ENCODE measurements around the gene ESR1.

DNA sequence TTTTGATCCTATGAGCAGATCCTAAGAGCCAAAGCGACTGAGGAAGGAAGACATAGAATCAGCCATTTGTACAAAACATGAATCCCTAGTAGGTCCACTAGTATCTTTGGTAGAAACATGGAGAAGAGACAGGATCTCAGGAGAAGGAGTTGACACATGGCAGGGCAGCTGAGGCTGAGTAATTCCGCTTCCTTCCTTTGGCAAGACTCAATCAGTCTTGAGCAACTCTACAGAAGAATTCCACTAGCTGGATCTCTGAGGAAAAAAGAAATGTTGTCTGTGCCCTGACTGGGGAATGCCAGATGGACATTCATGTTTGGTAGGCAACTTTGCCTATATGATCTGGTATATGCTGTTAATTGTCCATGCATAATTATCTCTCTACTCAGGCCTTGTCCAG lies 35.3 kb downstream of the ESR1 start:
- TF ChIP-seq, protein P1, sequence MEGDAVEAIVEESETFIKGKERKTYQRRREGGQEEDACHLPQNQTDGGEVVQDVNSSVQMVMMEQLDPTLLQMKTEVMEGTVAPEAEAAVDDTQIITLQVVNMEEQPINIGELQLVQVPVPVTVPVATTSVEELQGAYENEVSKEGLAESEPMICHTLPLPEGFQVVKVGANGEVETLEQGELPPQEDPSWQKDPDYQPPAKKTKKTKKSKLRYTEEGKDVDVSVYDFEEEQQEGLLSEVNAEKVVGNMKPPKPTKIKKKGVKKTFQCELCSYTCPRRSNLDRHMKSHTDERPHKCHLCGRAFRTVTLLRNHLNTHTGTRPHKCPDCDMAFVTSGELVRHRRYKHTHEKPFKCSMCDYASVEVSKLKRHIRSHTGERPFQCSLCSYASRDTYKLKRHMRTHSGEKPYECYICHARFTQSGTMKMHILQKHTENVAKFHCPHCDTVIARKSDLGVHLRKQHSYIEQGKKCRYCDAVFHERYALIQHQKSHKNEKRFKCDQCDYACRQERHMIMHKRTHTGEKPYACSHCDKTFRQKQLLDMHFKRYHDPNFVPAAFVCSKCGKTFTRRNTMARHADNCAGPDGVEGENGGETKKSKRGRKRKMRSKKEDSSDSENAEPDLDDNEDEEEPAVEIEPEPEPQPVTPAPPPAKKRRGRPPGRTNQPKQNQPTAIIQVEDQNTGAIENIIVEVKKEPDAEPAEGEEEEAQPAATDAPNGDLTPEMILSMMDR (conservative IDR thresholded peaks at IDR 0.05; ENCODE audit: low read length) = no peak
- TF ChIP-seq EZH2phosphoT487 (IDR thresholded peaks at IDR 0.05; ENCODE audit: borderline replicate concordance, low read depth, low read length) = no peak
